Spleen (tissue), 7 donors: ENCODE measurements around the gene MYLK.

ENCODE experiments used
- CTCF ChIP-seq, 11 experiments: fragments of 200-600 bp in 7 of 11; fragments of 450-650 bp in 4 of 11; sonication (generic) in 4 of 11; IDR thresholded peaks in 8 of 11; conservative IDR thresholded peaks in 3 of 11; 1 replicate in 7 of 11; 2 replicates in 4 of 11; pipeline versions ENCODE4 v1.4.0 to v1.8.0; 2016 to 2021; ENCODE audit warnings: antibody characterized with exemption in 11 of 11, inconsistent platforms in 4 of 11, mild to moderate bottlenecking in 1 of 11
- POLR2AphosphoS5 ChIP-seq, 3 donors: sonication (generic); formaldehyde crosslinking; IDR thresholded peaks; one replicate each; pipeline ENCODE4 v1.5.1; 2017; ENCODE audit warnings: antibody characterized with exemption in 3 of 3
- donor health status: DM: no; HTN: no; CAD: no; lungs with moderate emphysema.
- donor health status: DM: no; HTN: no; CAD: no.
- donor health status: DM: no; HTN: no; CAD: no.

DNA sequence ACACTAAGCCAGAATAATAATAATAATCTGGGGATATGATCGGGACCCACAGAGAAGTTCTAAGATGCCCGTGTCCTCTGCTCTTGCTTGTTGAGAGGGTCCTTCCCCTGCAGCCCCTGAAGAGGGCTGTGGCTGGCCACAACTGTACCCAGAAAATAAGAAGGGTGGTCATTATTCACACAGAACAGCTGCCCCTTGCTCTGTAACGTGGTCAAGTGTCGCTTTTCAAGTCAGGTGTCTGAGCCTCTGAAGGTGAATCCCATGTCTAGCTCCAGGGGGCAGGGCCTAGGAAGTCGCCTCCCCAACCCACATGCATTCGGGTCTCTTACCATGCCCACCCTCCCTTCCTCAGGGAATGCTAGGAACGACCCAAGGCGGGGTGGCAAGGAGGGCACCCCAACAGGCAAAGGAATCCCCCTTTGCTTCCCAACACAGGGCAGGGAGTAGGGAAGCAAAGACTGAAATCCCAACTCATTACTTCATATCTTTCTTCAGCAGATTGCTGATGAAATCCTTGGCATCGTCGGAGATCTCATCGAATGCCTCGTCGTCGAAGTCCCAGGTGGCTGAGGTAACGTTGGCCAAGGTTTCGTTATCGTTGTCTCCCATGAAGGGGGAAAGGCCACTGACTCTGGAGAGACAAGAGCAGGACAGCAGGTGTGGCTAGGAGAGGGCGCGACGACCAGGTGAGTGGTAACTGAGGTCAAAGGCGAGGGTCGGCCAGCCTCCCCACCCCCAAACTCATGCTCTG, 255.0 kb downstream of the MYLK start:
- TF ChIP-seq CTCF (IDR thresholded peaks at IDR 0.05 in 8 of 11, conservative IDR thresholded peaks at IDR 0.05 in 3 of 11) (no peak), POLR2AphosphoS5 (IDR thresholded peaks at IDR 0.05) (no peak)
